Mesothelial cell of epicardium (in vitro differentiated cells): Measurements from ENCODE around the gene RAB11B. TPM values are rescaled to one million over a fixed set of nuclear protein-coding genes. Genes with fewer than 3 reads are reported as not detected.

Experiments used
- DNase-seq, 2 experiments: peaks; one replicate each; pipeline ENCODE4 v3.0.0; 2021; ENCODE audit warnings: low spot score in 2 of 2; ENCODE audit not compliant: unreplicated experiment in 2 of 2
- H3K27ac Mint-ChIP-seq: 2 replicates; pipeline ENCODE4 v1.8.0; 2021; ENCODE audit warnings: mixed read lengths
- H3K27me3 Mint-ChIP-seq: 2 replicates; pipeline ENCODE4 v1.8.0; 2021; ENCODE audit warnings: low read depth, mixed read lengths
- H3K36me3 Mint-ChIP-seq: 2 replicates; pipeline ENCODE4 v1.8.0; 2021; ENCODE audit warnings: mixed read lengths
- H3K4me1 Mint-ChIP-seq: 2 replicates; pipeline ENCODE4 v1.8.0; 2021; ENCODE audit warnings: mixed read lengths
- H3K4me3 Mint-ChIP-seq: 2 replicates; pipeline ENCODE4 v1.8.0; 2021; ENCODE audit warnings: mild to moderate bottlenecking, moderate library complexity, mixed read lengths
- H3K9me3 Mint-ChIP-seq: 2 replicates; pipeline ENCODE4 v1.8.0; 2021; ENCODE audit warnings: mixed read lengths
- CTCF ChIP-seq: fragments of 200-600 bp; sonication (generic); IDR thresholded peaks from one replicate; pipeline ENCODE4 v1.5.0; 2021; ENCODE audit warnings: antibody characterized with exemption; ENCODE audit not compliant: unreplicated experiment
- total RNA-seq: library from RNA; stranded (reverse); gene quantifications from 3 replicates; pipeline ENCODE4 v1.2.1, GENCODE V29; 2021

Gene RAB11B
- total RNA-seq, 1 donor from 2014 or later, result 151 TPM

DNA sequence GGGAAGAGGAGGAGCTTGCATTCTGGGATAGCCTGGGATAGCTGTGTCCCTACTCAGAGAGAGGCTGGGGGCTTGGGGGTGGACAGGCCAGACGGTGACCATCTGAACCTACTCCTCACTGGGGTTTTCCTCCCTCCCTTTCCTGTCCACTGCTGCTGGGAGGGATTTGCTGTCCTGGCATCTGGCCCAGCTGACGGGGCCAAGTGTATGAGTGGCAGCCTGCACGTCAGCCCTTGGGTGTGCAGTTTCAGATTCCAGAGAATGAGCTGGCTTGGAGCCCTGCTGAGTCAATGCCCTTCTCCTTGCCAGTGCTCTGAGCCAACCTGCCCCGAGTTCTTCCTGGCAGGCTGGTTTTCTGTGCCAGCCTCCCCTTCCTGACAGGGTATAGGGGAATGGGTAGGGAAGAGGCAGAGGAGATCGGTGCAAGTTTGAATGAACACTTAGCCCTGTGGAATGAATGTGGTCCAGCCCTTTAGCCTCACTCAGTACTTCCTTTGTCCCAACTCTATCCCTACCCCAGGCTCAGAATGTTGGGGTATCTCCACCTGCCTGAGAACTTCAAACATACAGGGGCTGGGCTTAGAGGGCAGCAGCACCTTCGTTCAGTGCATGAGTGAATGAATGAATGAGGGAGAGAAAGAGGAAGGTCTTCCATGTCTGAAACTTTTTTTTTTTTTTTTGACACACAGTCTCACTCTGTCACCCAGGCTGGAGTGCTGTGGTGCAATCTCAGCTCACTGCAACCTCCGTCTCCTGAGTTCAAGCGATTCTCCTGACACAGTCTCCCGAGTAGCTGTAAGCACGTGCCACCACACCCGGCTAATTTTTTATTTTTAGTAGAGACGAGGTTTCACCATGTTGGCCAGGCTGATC is 28.0 kb upstream of the RAB11B start:
- Mint-ChIP-seq H3K27me3 (peaks cover 50% of the 10 kb centered on the region), H3K4me1 (peaks cover 27% of the 10 kb centered on the region), H3K4me3 (peak overlapping the region; percentile 38), H3K9me3 (no peaks in the 10 kb centered on the region), H3K36me3 (peaks cover 2% of the 10 kb centered on the region), H3K27ac (peak overlapping the region; percentile 62)
- no peak for TF ChIP-seq CTCF
- peak; percentile 28 to 71 for DNase-seq

DNA sequence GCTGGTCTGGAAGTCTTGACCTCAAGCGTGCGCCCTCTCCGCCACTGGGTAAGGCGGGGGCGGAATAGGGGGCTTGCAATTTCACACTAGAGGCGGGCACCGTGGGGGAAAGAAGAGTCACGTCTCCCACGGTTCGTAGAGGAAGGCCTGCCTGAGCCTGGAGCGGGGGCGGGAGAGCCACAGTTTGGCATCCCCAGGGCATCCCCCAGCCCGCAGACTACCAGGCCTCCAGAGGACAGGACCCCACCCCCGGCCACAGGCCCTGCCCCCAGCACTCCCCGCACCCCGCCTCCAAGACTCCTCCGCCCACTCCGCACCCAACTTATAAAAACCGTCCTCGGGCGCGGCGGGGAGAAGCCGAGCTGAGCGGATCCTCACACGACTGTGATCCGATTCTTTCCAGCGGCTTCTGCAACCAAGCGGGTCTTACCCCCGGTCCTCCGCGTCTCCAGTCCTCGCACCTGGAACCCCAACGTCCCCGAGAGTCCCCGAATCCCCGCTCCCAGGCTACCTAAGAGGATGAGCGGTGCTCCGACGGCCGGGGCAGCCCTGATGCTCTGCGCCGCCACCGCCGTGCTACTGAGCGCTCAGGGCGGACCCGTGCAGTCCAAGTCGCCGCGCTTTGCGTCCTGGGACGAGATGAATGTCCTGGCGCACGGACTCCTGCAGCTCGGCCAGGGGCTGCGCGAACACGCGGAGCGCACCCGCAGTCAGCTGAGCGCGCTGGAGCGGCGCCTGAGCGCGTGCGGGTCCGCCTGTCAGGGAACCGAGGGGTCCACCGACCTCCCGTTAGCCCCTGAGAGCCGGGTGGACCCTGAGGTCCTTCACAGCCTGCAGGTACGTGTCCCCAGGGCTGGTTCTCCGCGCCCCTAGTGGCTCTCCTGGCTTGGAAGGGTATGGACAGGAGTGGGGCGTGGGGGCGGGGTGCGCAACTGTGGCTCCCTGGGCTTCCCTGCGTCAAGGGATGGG is 26.1 kb upstream of the RAB11B start, which contains the start of gene ANGPTL4:
Gene ANGPTL4 (plus strand): TSS at position 353 of the 969 bp plus-strand sequence. CDS start 167 bp downstream, at position 520.
- peak; percentile 31 to 60 for DNase-seq
- Mint-ChIP-seq H3K27me3 (peaks cover 51% of the 10 kb centered on the region), H3K9me3 (no peaks in the 10 kb centered on the region), H3K4me1 (peaks cover 34% of the 10 kb centered on the region), H3K36me3 (peaks cover 2% of the 10 kb centered on the region), H3K27ac (peak within 1 kb of the TSS; percentile 83), H3K4me3 (peak within 1 kb of the TSS; percentile 72)
- TF ChIP-seq CTCF, result no peak

DNA sequence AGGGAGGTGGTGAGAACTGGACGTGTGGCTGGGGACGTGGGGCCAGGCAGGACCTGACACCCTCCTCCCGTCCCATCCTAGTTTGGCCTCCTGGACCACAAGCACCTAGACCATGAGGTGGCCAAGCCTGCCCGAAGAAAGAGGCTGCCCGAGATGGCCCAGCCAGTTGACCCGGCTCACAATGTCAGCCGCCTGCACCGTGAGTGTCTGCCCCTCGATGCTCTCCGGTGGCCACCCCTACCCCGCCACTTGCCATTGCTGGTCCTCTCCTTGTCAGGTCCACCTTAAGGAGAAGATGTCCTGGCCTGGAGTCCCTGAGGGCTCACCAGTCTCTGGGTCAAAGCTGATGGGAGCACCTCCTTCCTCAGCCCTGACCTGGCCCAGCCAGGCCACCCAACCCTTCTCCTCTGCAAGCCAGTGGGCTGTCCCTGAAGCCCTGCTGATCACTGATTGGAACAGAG is 24.0 kb upstream of the RAB11B start:
- DNase-seq, result no peak
- Mint-ChIP-seq H3K27me3 (peaks cover 51% of the 10 kb centered on the region), H3K4me1 (peaks cover 34% of the 10 kb centered on the region), H3K36me3 (peaks cover 2% of the 10 kb centered on the region), H3K27ac (no peak overlapping the region), H3K4me3 (no peak overlapping the region), H3K9me3 (no peaks in the 10 kb centered on the region)
- no peak for TF ChIP-seq CTCF

- Mint-ChIP-seq H3K9me3 (no peaks in the 10 kb centered on the region), H3K36me3 (peaks cover 2% of the 10 kb centered on the region), H3K4me1 (peaks cover 30% of the 10 kb centered on the region), H3K27ac (peak overlapping the region; percentile 76), H3K4me3 (no peak overlapping the region), H3K27me3 (peaks cover 47% of the 10 kb centered on the region)
- no peak for TF ChIP-seq CTCF
- peak in 1 of 2 experiments; percentile 23 for DNase-seq
These were observed 23.2 kb upstream of the RAB11B start for GRCh38 chr19:8366961-8367326.

DNA sequence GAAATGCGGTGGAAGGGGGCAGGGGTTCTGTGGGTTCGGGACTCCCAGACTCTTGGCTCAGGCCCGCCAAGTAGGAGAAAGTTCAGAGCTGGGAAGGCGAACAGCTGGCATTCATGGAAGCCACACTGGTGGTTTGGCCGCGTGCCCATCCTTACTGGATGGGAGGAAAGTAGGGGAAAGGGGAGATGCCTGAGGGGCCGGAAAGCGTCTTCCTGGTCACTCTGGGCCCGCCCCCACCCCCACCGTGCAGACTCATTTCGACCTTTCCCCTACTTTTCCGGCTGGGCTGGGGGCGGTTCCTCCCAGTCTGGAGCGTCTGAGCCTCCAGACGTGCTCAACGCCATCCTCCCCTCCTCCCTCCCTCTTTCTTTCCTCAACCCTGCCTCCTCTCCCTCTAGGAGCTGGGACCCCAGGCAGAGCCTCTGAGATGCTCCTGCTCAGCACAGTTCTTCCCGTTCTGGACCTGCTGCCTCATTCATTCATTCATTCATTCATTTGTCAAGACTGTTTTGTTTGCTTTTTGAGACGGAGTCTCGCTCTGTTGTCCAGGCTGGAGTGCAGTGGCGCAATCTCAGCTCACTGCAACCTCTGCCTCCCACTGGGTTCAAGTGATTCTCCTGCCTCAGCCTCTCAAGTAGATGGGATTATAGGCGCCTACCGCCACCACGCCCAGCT is 22.7 kb upstream of the RAB11B start:
- Mint-ChIP-seq H3K27me3 (peaks cover 42% of the 10 kb centered on the region), H3K9me3 (no peaks in the 10 kb centered on the region), H3K27ac (peak overlapping the region; percentile 76), H3K4me1 (peaks cover 25% of the 10 kb centered on the region), H3K4me3 (peak overlapping the region; percentile 30), H3K36me3 (peaks cover 2% of the 10 kb centered on the region)
- TF ChIP-seq CTCF, result no peak
- DNase-seq, result peak; percentile 71 to 78
